PC-9 (cell line): ENCODE data around the gene RNF31.

ENCODE experiments used
- EZH2 ChIP-seq: fragments of 200-600 bp; sonication (generic); IDR thresholded peaks from 2 replicates; pipeline ENCODE4 v1.8.0; 2017; ENCODE audit warnings: antibody characterized with exemption, low read depth
- TF ChIP-seq, protein P1 (sequence below): fragments of 200-600 bp; sonication (generic); conservative IDR thresholded peaks from 2 replicates; pipeline ENCODE4 v1.6.1; 2017; ENCODE audit warnings: mixed run types, antibody characterized with exemption, mild to moderate bottlenecking, moderate library complexity

DNA sequence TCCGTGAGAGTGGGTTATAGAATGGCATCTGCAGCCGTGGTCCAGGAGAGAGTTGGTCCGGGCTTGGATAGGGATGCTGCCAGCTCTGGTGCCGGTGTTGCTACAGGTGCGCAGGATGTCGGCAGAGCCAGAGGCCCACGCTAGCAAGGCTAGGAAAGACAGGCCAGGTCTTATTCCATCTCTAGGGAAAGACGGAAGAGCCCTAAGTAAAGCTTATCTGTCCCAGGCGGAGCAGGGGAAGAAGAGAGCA is 11.8 kb upstream of the RNF31 start:
- TF ChIP-seq, protein P1, sequence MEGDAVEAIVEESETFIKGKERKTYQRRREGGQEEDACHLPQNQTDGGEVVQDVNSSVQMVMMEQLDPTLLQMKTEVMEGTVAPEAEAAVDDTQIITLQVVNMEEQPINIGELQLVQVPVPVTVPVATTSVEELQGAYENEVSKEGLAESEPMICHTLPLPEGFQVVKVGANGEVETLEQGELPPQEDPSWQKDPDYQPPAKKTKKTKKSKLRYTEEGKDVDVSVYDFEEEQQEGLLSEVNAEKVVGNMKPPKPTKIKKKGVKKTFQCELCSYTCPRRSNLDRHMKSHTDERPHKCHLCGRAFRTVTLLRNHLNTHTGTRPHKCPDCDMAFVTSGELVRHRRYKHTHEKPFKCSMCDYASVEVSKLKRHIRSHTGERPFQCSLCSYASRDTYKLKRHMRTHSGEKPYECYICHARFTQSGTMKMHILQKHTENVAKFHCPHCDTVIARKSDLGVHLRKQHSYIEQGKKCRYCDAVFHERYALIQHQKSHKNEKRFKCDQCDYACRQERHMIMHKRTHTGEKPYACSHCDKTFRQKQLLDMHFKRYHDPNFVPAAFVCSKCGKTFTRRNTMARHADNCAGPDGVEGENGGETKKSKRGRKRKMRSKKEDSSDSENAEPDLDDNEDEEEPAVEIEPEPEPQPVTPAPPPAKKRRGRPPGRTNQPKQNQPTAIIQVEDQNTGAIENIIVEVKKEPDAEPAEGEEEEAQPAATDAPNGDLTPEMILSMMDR, result no peak
- no peak for TF ChIP-seq EZH2
